H1 (cell line): ENCODE data around the gene C1RL. TPM values are rescaled to one million over a fixed set of nuclear protein-coding genes. Genes with fewer than 3 reads are reported as not detected.

Experiments used
- CTCF ChIA-PET: fragments of 300-600 bp; sonication (Branson Sonifier 250); formaldehyde crosslinking; loops from one replicate; lab custom pipeline; 2021; ENCODE audit not compliant: partially characterized antibody; lab: Charles Lee
- POLR2A ChIA-PET: fragments of 300-600 bp; sonication (Branson Sonifier 250); formaldehyde crosslinking; loops from one replicate; lab custom pipeline; 2021; ENCODE audit warnings: inconsistent platforms; ENCODE audit not compliant: partially characterized antibody; lab: Charles Lee
- DNase-seq, 2 experiments: peaks; one replicate each; pipeline versions ENCODE4 v3.0.0 to v3.0.0-alpha.2; 2010 to 2022; ENCODE audit warnings: low spot score in 2 of 2, low read depth in 1 of 2, mixed read lengths in 1 of 2
- FAIRE-seq: peaks from 2 replicates; lab custom pipeline; 2011; peaks lifted over from hg19 to GRCh38; lab: Jason Lieb, UNC
- H2AFZ ChIP-seq: 2 replicates; pipeline ENCODE4 v1.8.1; 2012; ENCODE audit warnings: low read length, inconsistent platforms
- H2AK5ac ChIP-seq: 2 replicates; pipeline ENCODE4 v1.6.1; 2013; ENCODE audit warnings: low read depth, low read length
- H2BK120ac ChIP-seq: replicated peaks from 2 replicates; pipeline ENCODE3; 2013; ENCODE audit warnings: low read depth, low read length, inconsistent platforms
- H2BK12ac ChIP-seq: 2 replicates; pipeline ENCODE4 v1.6.1; 2013; ENCODE audit warnings: low read depth, low read length
- H2BK15ac ChIP-seq: 2 replicates; pipeline ENCODE4 v1.6.1; 2013; ENCODE audit warnings: low read length
- H2BK20ac ChIP-seq: 2 replicates; pipeline ENCODE4 v1.6.1; 2013; ENCODE audit warnings: low read length
- H2BK5ac ChIP-seq: 2 replicates; pipeline ENCODE4 v1.6.1; 2013; ENCODE audit warnings: low read depth, low read length
- H3K14ac ChIP-seq: 2 replicates; pipeline ENCODE4 v1.6.1; 2013; ENCODE audit warnings: inconsistent platforms; ENCODE audit not compliant: insufficient read length
- H3K18ac ChIP-seq: 2 replicates; pipeline ENCODE4 v1.6.1; 2013; ENCODE audit warnings: low read length; ENCODE audit errors: extremely low read depth
- H3K23ac ChIP-seq: 2 replicates; pipeline ENCODE4 v1.6.1; 2013; ENCODE audit warnings: inconsistent platforms; ENCODE audit not compliant: insufficient read length
- H3K23me2 ChIP-seq: 2 replicates; pipeline ENCODE4 v1.6.1; 2013; ENCODE audit warnings: low read depth, low read length
- H3K27ac ChIP-seq: 2 replicates; pipeline ENCODE4 v1.6.1; 2011; ENCODE audit warnings: low read depth, low read length, inconsistent platforms
- H3K27me3 ChIP-seq, 4 experiments: replicated peaks in 1 of 4; 1 replicate in 1 of 4; 2 replicates in 3 of 4; pipeline versions ENCODE4 v1.6.1 to v1.8.1; 2011 to 2013; ENCODE audit warnings: low read length in 3 of 4, mild to moderate bottlenecking in 3 of 4, inconsistent platforms in 2 of 4, mixed read lengths in 2 of 4, moderate library complexity in 1 of 4; ENCODE audit not compliant: control insufficient read depth in 3 of 4, insufficient read depth in 3 of 4; ENCODE audit errors: extremely low read depth in 1 of 4
- H3K36me3 ChIP-seq, 4 experiments: 2 replicates each; pipeline versions ENCODE4 v1.6.1 to v1.8.1; 2011 to 2013; ENCODE audit warnings: mild to moderate bottlenecking in 4 of 4, low read length in 3 of 4, moderate library complexity in 2 of 4, control low read depth in 1 of 4, inconsistent platforms in 1 of 4; ENCODE audit not compliant: insufficient read depth in 4 of 4, control insufficient read depth in 2 of 4
- H3K4ac ChIP-seq: replicated peaks from 2 replicates; pipeline ENCODE3; 2013; ENCODE audit warnings: low read length, low read depth, mixed read lengths, inconsistent platforms; ENCODE audit not compliant: insufficient read length
- H3K4me1 ChIP-seq, 4 experiments: replicated peaks in 1 of 4; 1 replicate in 1 of 4; 2 replicates in 3 of 4; pipeline versions ENCODE4 v1.6.1 to v1.8.1; 2011 to 2013; ENCODE audit warnings: low read length in 3 of 4, inconsistent platforms in 2 of 4, mixed read lengths in 1 of 4; ENCODE audit not compliant: insufficient read depth in 4 of 4, control insufficient read depth in 3 of 4
- H3K4me2 ChIP-seq, 2 experiments: 2 replicates each; pipeline versions ENCODE4 v1.6.1 to v1.8.1; 2011 to 2013; ENCODE audit warnings: low read depth in 2 of 2, low read length in 2 of 2, control low read depth in 1 of 2, inconsistent platforms in 1 of 2, mild to moderate bottlenecking in 1 of 2; ENCODE audit not compliant: insufficient read depth in 1 of 2
- H3K4me3 ChIP-seq, 4 experiments: fragments of 200-600, 300-600 bp in 1 of 4; sonication (generic), shearing (Covaris generic), sonication (Bioruptor Twin) in 1 of 4; 2 replicates each; pipeline versions ENCODE4 v1.5.1 to v1.8.1; 2011 to 2016; ENCODE audit warnings: low read length in 4 of 4, low read depth in 3 of 4, control low read depth in 2 of 4, inconsistent platforms in 2 of 4, mild to moderate bottlenecking in 2 of 4, mixed read lengths in 1 of 4, moderate library complexity in 1 of 4; ENCODE audit not compliant: insufficient read depth in 2 of 4; ENCODE audit errors: extremely low read depth in 1 of 4
- H3K56ac ChIP-seq: replicated peaks from 2 replicates; pipeline ENCODE3; 2013; ENCODE audit warnings: low read depth, mild to moderate bottlenecking, mixed read lengths, low read length, inconsistent platforms; ENCODE audit not compliant: insufficient read length
- H3K79me1 ChIP-seq: 2 replicates; pipeline ENCODE4 v1.6.1; 2013; ENCODE audit warnings: low read depth, low read length, control low read depth
- H3K79me2 ChIP-seq, 2 experiments: 2 replicates each; pipeline versions ENCODE4 v1.6.1 to v1.8.1; 2012 to 2013; ENCODE audit warnings: low read length in 2 of 2, mild to moderate bottlenecking in 2 of 2, inconsistent platforms in 1 of 2; ENCODE audit not compliant: insufficient read depth in 2 of 2, control insufficient read depth in 1 of 2
- H3K9ac ChIP-seq, 4 experiments: replicated peaks in 1 of 4; 1 replicate in 1 of 4; 2 replicates in 3 of 4; pipeline versions ENCODE4 v1.6.1 to v1.8.1; 2011 to 2013; ENCODE audit warnings: low read depth in 3 of 4, low read length in 3 of 4, control low read depth in 2 of 4, mild to moderate bottlenecking in 2 of 4, moderate library complexity in 2 of 4, inconsistent platforms in 1 of 4; ENCODE audit errors: extremely low read depth in 1 of 4
- H3K9me3 ChIP-seq, 2 experiments: 2 replicates each; pipeline versions ENCODE4 v1.6.1 to v1.8.1; 2012 to 2013; ENCODE audit warnings: mild to moderate bottlenecking in 2 of 2, moderate library complexity in 2 of 2, control low read depth in 1 of 2, inconsistent platforms in 1 of 2, low read depth in 1 of 2, low read length in 1 of 2, mixed read lengths in 1 of 2; ENCODE audit not compliant: insufficient read depth in 2 of 2
- H4K20me1 ChIP-seq, 2 experiments: replicated peaks in 1 of 2; 2 replicates each; pipeline versions ENCODE3 to v1.8.1; 2011 to 2013; ENCODE audit warnings: inconsistent platforms in 2 of 2, low read length in 2 of 2, mild to moderate bottlenecking in 1 of 2; ENCODE audit not compliant: insufficient read depth in 2 of 2, control insufficient read depth in 1 of 2
- H4K5ac ChIP-seq: 2 replicates; pipeline ENCODE4 v1.6.1; 2013; ENCODE audit warnings: low read length, low read depth, mixed read lengths, inconsistent platforms; ENCODE audit not compliant: insufficient read length
- H4K8ac ChIP-seq: 2 replicates; pipeline ENCODE4 v1.8.0; 2013; ENCODE audit warnings: mild to moderate bottlenecking, moderate library complexity, low read length, inconsistent platforms; ENCODE audit not compliant: insufficient read depth; ENCODE audit errors: extremely low read depth
- H4K91ac ChIP-seq: replicated peaks from 2 replicates; pipeline ENCODE3; 2013; ENCODE audit warnings: low read length, mixed read lengths, inconsistent platforms; ENCODE audit not compliant: insufficient read length
- BCL11A ChIP-seq, 2 experiments: IDR thresholded peaks; one replicate each; pipeline ENCODE4 v1.6.1; 2011; ENCODE audit warnings: low read depth in 2 of 2, low read length in 2 of 2, mild to moderate bottlenecking in 2 of 2
- CEBPB ChIP-seq: IDR thresholded peaks from 2 replicates; pipeline ENCODE4 v1.6.1; 2012; ENCODE audit warnings: low read depth, low read length
- CTBP2 ChIP-seq: IDR thresholded peaks from 2 replicates; pipeline ENCODE4 v1.7.0; 2011; ENCODE audit warnings: borderline replicate concordance, mild to moderate bottlenecking, moderate library complexity, mixed read lengths, low read length; ENCODE audit not compliant: insufficient read depth, insufficient read length
- EGR1 ChIP-seq: IDR thresholded peaks from 2 replicates; pipeline ENCODE4 v1.6.1; 2011; ENCODE audit warnings: low read depth, low read length, borderline replicate concordance
- JUND ChIP-seq: IDR thresholded peaks from 2 replicates; pipeline ENCODE4 v1.6.1; 2011; ENCODE audit warnings: mild to moderate bottlenecking, improper control_type of control experiment, low read length
- MAFK ChIP-seq: IDR thresholded peaks from 2 replicates; pipeline ENCODE4 v1.6.1; 2012; ENCODE audit warnings: low read depth, mild to moderate bottlenecking, improper control_type of control experiment, low read length
- SIX5 ChIP-seq: IDR thresholded peaks from 2 replicates; pipeline ENCODE4 v1.6.1; 2011; ENCODE audit warnings: mild to moderate bottlenecking, low read depth, low read length
- TCF12 ChIP-seq: IDR thresholded peaks from 2 replicates; pipeline ENCODE4 v1.6.1; 2011; ENCODE audit warnings: low read depth, mild to moderate bottlenecking, low read length
- WGBS, 2 experiments: shearing (Covaris generic) in 1 of 2; methylation state at CpG; one replicate each; pipeline versions ENCODE4 v1.1.6 to v1.1.7; 2013 to 2015; ENCODE audit warnings: low lambda C conversion rate in 2 of 2, mixed read lengths in 2 of 2, inconsistent platforms in 1 of 2, low coverage in 1 of 2, missing lambda C conversion rate in 1 of 2; ENCODE audit not compliant: insufficient replicate concordance in 2 of 2, insufficient coverage in 1 of 2, insufficient read length in 1 of 2; ENCODE audit errors: extremely low coverage in 1 of 2, missing lambda C conversion rate in 1 of 2; 5-methylcytosine and 5-hydroxymethylcytosine counted together
- polyA plus RNA-seq, 7 experiments: library from polyadenylated mRNA; depleted of rRNA in 3 of 7; stranded (reverse) in 5 of 7; unstranded in 2 of 7; fragments of >200 nt in 5 of 7; fragments of 200-250 nt in 2 of 7; gene quantifications; 1 replicate in 5 of 7; 2 replicates in 1 of 7; 4 replicates in 1 of 7; pipeline versions ENCODE4 v1.2.1 to v1.2.3, GENCODE V29; 2011 to 2013; ENCODE audit warnings: missing spikeins in 2 of 7, mixed read lengths in 2 of 7
- total RNA-seq: library from RNA; stranded (reverse); fragmentation: NEBNext Ultra II Directional; extraction: Animal tissue kit (Norgen Biotek cat#: 25700); gene quantifications from 2 replicates; pipeline ENCODE4 v1.2.1, GENCODE V29; 2021

The C1RL gene
- total and polyA plus RNA-seq, 2 of the 8 experiments (the other 6 are each of a cell fraction or from before 2014, with no cell fraction given), result 11.4 to 15.5 TPM

DNA sequence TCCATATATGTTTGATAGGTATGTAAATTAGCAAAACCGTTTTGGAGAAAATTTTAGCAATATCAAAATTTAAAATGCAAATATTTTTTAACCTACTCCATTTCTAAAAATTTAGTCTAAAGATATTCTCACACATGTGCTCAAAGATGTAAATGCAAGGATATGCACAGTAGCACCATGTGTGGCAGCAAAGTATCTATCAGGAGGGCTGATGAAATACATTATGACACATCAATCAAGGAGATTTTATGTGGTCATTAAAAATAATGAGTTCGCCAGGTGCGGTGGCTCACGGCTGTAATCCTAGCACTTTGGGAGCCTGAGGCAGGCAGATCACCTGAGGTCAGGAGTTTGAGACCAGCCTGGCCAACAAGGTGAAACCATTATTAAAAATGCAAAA, 8.8 kb downstream of the C1RL start:
- no peak overlapping the region for H2BK12ac ChIP-seq
- peaks cover 0 to 2% (median 0%) of the 10 kb centered on the region in 4 experiments; a peak in 1 of 7 replicates for H3K4me1 ChIP-seq
- H3K9ac ChIP-seq, result no peak overlapping the region
- no peak overlapping the region for H3K4me2 ChIP-seq
- H2BK20ac ChIP-seq, result no peak overlapping the region
- no peak overlapping the region for H3K4ac ChIP-seq
- ChIA-PET CTCF (interaction anchor here (1.5 to 2.0 kb wide), 2 partner anchors 8 to 13 kb away, joined by 4 to 12 read pairs; partner anchors contain the start of gene C1RL), POLR2A (interaction anchor here (1.3 to 2.3 kb wide), 2 partner anchors 8 to 9 kb away, joined by 4 to 11 read pairs; partner anchors contain the start of gene C1RL)
- no peak overlapping the region for H4K8ac ChIP-seq
- TF ChIP-seq CTBP2 (no peak), JUND (no peak), CEBPB (no peak), TCF12 (no peak), SIX5 (no peak), BCL11A (IDR thresholded peaks at IDR 0.05; ENCODE audit: low read depth in 2 of 2, low read length in 2 of 2) (no peak), MAFK (no peak), EGR1 (no peak)
- H3K56ac ChIP-seq, result no peak overlapping the region
- no peak overlapping the region for H2BK5ac ChIP-seq
- no peaks in the 10 kb centered on the region for H3K23me2 ChIP-seq
- no peak overlapping the region for H3K27ac ChIP-seq
- DNase-seq (no peak), FAIRE-seq (no peak)
- 92% methylated on average over 4 of the region's 4 CpGs; no CpG with 5 or more reads in 1 of the 2 experiments for WGBS, 2 experiments
- no peak overlapping the region for H3K14ac ChIP-seq
- no peaks in the 10 kb centered on the region for H3K9me3 ChIP-seq
- H3K4me3 ChIP-seq, result no peak overlapping the region
- H3K36me3 ChIP-seq, result peaks cover 0 to 11% (median 2%) of the 10 kb centered on the region in 4 experiments; a peak in 3 of 8 replicates
- no peak overlapping the region for H2BK120ac ChIP-seq
- peaks cover 0 to 7% of the 10 kb centered on the region in 2 experiments for H4K20me1 ChIP-seq
- H2BK15ac ChIP-seq, result no peak overlapping the region
- H3K23ac ChIP-seq, result no peak overlapping the region
- peaks cover 2% of the 10 kb centered on the region; the same call in 1 of the 2 replicates for H3K79me1 ChIP-seq
- no peaks in the 10 kb centered on the region for H3K79me2 ChIP-seq
- no peak overlapping the region for H2AFZ ChIP-seq
- H2AK5ac ChIP-seq, result no peak overlapping the region
- H3K27me3 ChIP-seq, result no peaks in the 10 kb centered on the region
- H3K18ac ChIP-seq, result no peak overlapping the region
- H4K5ac ChIP-seq, result no peak overlapping the region
- no peak overlapping the region for H4K91ac ChIP-seq
